T47D (cell line): Measurements from ENCODE around the gene OR2AK2.

ENCODE experiments used
- DNase-seq, 2 experiments: peaks; one replicate each; pipeline versions ENCODE4 v3.0.0 to v3.0.0-alpha.2; 2011 to 2012; ENCODE audit warnings: low read depth in 1 of 2, low spot score in 1 of 2
- JUND ChIP-seq: IDR thresholded peaks from 2 replicates; pipeline ENCODE4 v1.6.1; 2012; ENCODE audit warnings: low read depth
- in situ Hi-C: cut with HindIII; loops from 2 replicates; pipeline ENCODE4 v1.10.0; 2016; ENCODE audit warnings: low sequenced_read_pairs, low pct_unique_long_range_greater_than_20kb

The OR2AK2 gene

GRCh38 chr1:247966532-247967204 is 1.6 kb downstream of the OR2AK2 start:
- no peak for TF ChIP-seq JUND
- no peak for DNase-seq
- in situ Hi-C loops: no loop called here

GRCh38 chr1:247992986-247993385 is 28.0 kb downstream of the OR2AK2 start:
- no peak for TF ChIP-seq JUND
- in situ Hi-C loops: no loop called here
- DNase-seq: no peak

GRCh38 chr1:247998811-247999210 is 33.8 kb downstream of the OR2AK2 start:
- DNase-seq: no peak
- no peak for TF ChIP-seq JUND

GRCh38 chr1:248000169-248000568 is 35.1 kb downstream of the OR2AK2 start:
- no peak for TF ChIP-seq JUND
- in situ Hi-C loops: no loop called here
- DNase-seq: no peak

More at GRCh38 chr1:247998811-247999210, 33.8 kb downstream of the OR2AK2 start:
- in situ Hi-C loops: no loop called here

GRCh38 chr1:248007778-248008177 is 42.7 kb downstream of the OR2AK2 start:
- TF ChIP-seq JUND: no peak
- in situ Hi-C loops: no loop called here
- DNase-seq: no peak

- TF ChIP-seq JUND: no peak
- in situ Hi-C loops: no loop called here
- no peak for DNase-seq
These were observed 44.6 kb downstream of the OR2AK2 start for GRCh38 chr1:248009681-248010080.

GRCh38 chr1:248013229-248013710 is 48.2 kb downstream of the OR2AK2 start, which contains the start of gene OR2L5:
OR2L5 (plus strand) TSS chr1:248013660; CDS start chr1:248021948, 8,288 bp downstream.
- no peak for TF ChIP-seq JUND
- in situ Hi-C loops: no loop called here
- DNase-seq: no peak

- DNase-seq: no peak
- no peak for TF ChIP-seq JUND
- in situ Hi-C loops: no loop called here
These were observed 50.8 kb downstream of the OR2AK2 start for GRCh38 chr1:248015803-248016202.
